Activated T-helper 2 cell treated with anti-CD3 and anti-CD28 coated beads, Interferon-gamma antibody, Interleukin-2, Interleukin-4, amounts not matched to agents 10 μg/mL and 5 μg/mL and 100 μg/mL, durations not matched to agents 14 hours and 24 hours and 36 hours (primary cell): Measurements from ENCODE around the gene TRAPPC14. TPM values are rescaled to one million over a fixed set of nuclear protein-coding genes. Genes with fewer than 3 reads are reported as not detected.

Experiments
- DNase-seq: peaks from one replicate; pipeline ENCODE4 v3.0.0; 2021; ENCODE audit warnings: low spot score
- H3K27ac Mint-ChIP-seq: one replicate; pipeline ENCODE4 v1.8.0; 2021; ENCODE audit warnings: mixed read lengths
- H3K27me3 Mint-ChIP-seq: one replicate; pipeline ENCODE4 v1.8.0; 2021; ENCODE audit warnings: low read depth, mixed read lengths
- H3K36me3 Mint-ChIP-seq: one replicate; pipeline ENCODE4 v1.8.0; 2021; ENCODE audit warnings: low read depth, mixed read lengths
- H3K4me1 Mint-ChIP-seq: one replicate; pipeline ENCODE4 v1.8.0; 2021; ENCODE audit warnings: low read depth, mixed read lengths
- H3K4me3 Mint-ChIP-seq: one replicate; pipeline ENCODE4 v1.8.0; 2021; ENCODE audit warnings: low read depth, mild to moderate bottlenecking, moderate library complexity, mixed read lengths
- H3K9me3 Mint-ChIP-seq: one replicate; pipeline ENCODE4 v1.8.0; 2021; ENCODE audit warnings: mixed read lengths
- intact Hi-C: fragments of 100-400 bp; cut with micrococcal nuclease; formaldehyde crosslinking; loops from one replicate; pipeline ENCODE4 v1.15.1; 2023
- total RNA-seq: library from RNA; stranded (reverse); gene quantifications from 2 replicates; pipeline ENCODE4 v1.2.3, GENCODE V29; 2022

The TRAPPC14 gene
- total RNA-seq, 1 donor from 2014 or later: 31.2 TPM

- no peak overlapping the region for H3K27ac Mint-ChIP-seq
Measured at GRCh38 chr7:100169147-100169850, 10.8 kb upstream of the TRAPPC14 start.

GRCh38 chr7:100167912-100168323 is 9.4 kb upstream of the TRAPPC14 start:
- Mint-ChIP-seq H3K9me3 (no peaks in the 10 kb centered on the region), H3K36me3 (no peaks in the 10 kb centered on the region), H3K27ac (no peak overlapping the region), H3K4me1 (peaks cover 64% of the 10 kb centered on the region), H3K4me3 (peak overlapping the region; percentile 75), H3K27me3 (peaks cover 6% of the 10 kb centered on the region)
- intact Hi-C loops: loop anchor here (5.0 kb wide), 1 partner anchor 39 kb away; no protein-coding TSS in a partner anchor
- no peak for DNase-seq

More at GRCh38 chr7:100169147-100169850, 10.8 kb upstream of the TRAPPC14 start:
- H3K9me3 Mint-ChIP-seq: no peaks in the 10 kb centered on the region
- H3K4me1 Mint-ChIP-seq: peaks cover 50% of the 10 kb centered on the region
- peaks cover 6% of the 10 kb centered on the region for H3K27me3 Mint-ChIP-seq
- H3K36me3 Mint-ChIP-seq: peaks cover 8% of the 10 kb centered on the region
- intact Hi-C loops: loop anchor here (5.0 kb wide), 1 partner anchor 38 kb away; no protein-coding TSS in a partner anchor
- peak overlapping the region; percentile 42 for H3K4me3 Mint-ChIP-seq
- DNase-seq: no peak

- intact Hi-C loops: loop anchor here (5.0 kb wide), 1 partner anchor 40 kb away; no protein-coding TSS in a partner anchor
- no peak for DNase-seq
- H3K4me1 Mint-ChIP-seq: peaks cover 69% of the 10 kb centered on the region
- no peak overlapping the region for H3K27ac Mint-ChIP-seq
- H3K27me3 Mint-ChIP-seq: peaks cover 6% of the 10 kb centered on the region
- no peaks in the 10 kb centered on the region for H3K36me3 Mint-ChIP-seq
- H3K9me3 Mint-ChIP-seq: no peaks in the 10 kb centered on the region
- peak overlapping the region; percentile 75 for H3K4me3 Mint-ChIP-seq
Measured at GRCh38 chr7:100166970-100167911, 8.7 kb upstream of the TRAPPC14 start.

GRCh38 chr7:100166317-100166940 is 7.9 kb upstream of the TRAPPC14 start:
- Mint-ChIP-seq H3K4me1 (peaks cover 66% of the 10 kb centered on the region), H3K36me3 (no peaks in the 10 kb centered on the region), H3K9me3 (no peaks in the 10 kb centered on the region), H3K4me3 (peak overlapping the region; percentile 72), H3K27me3 (peaks cover 4% of the 10 kb centered on the region), H3K27ac (peak overlapping the region; percentile 34)
- intact Hi-C loops: loop anchor here (5.0 kb wide), 1 partner anchor 41 kb away; no protein-coding TSS in a partner anchor
- no peak for DNase-seq

GRCh38 chr7:100163871-100164270 is 5.3 kb upstream of the TRAPPC14 start:
- DNase-seq: no peak
- peaks cover 55% of the 10 kb centered on the region for H3K4me1 Mint-ChIP-seq
- no peaks in the 10 kb centered on the region for H3K27me3 Mint-ChIP-seq
- H3K9me3 Mint-ChIP-seq: no peaks in the 10 kb centered on the region
- intact Hi-C loops: no loop called here
- H3K4me3 Mint-ChIP-seq: no peak overlapping the region
- no peaks in the 10 kb centered on the region for H3K36me3 Mint-ChIP-seq
- no peak overlapping the region for H3K27ac Mint-ChIP-seq

GRCh38 chr7:100163006-100163531 is 4.5 kb upstream of the TRAPPC14 start:
- Mint-ChIP-seq H3K4me1 (peaks cover 48% of the 10 kb centered on the region), H3K36me3 (no peaks in the 10 kb centered on the region), H3K27ac (no peak overlapping the region), H3K27me3 (no peaks in the 10 kb centered on the region), H3K9me3 (no peaks in the 10 kb centered on the region), H3K4me3 (no peak overlapping the region)
- intact Hi-C loops: no loop called here
- no peak for DNase-seq

- H3K4me3 Mint-ChIP-seq: no peak overlapping the region
- no peak overlapping the region for H3K27ac Mint-ChIP-seq
- H3K36me3 Mint-ChIP-seq: peaks cover 23% of the 10 kb centered on the region
- no peaks in the 10 kb centered on the region for H3K9me3 Mint-ChIP-seq
- intact Hi-C loops: no loop called here
- no peak for DNase-seq
- peaks cover 42% of the 10 kb centered on the region for H3K4me1 Mint-ChIP-seq
- no peaks in the 10 kb centered on the region for H3K27me3 Mint-ChIP-seq
Measured at GRCh38 chr7:100160067-100160466, 1.5 kb upstream of the TRAPPC14 start.

GRCh38 chr7:100159099-100159623 is 638 bp upstream of the TRAPPC14 start:
- Mint-ChIP-seq H3K27ac (peak overlapping the region; percentile 73), H3K4me1 (peaks cover 40% of the 10 kb centered on the region), H3K4me3 (peak overlapping the region; percentile 79), H3K36me3 (peaks cover 28% of the 10 kb centered on the region), H3K27me3 (no peaks in the 10 kb centered on the region), H3K9me3 (no peaks in the 10 kb centered on the region)
- DNase-seq: no peak
- intact Hi-C loops: no loop called here

- intact Hi-C loops: no loop called here
- Mint-ChIP-seq H3K4me3 (peak overlapping the region; percentile 77), H3K36me3 (peaks cover 33% of the 10 kb centered on the region), H3K9me3 (no peaks in the 10 kb centered on the region), H3K27ac (peak overlapping the region; percentile 55), H3K4me1 (peaks cover 29% of the 10 kb centered on the region), H3K27me3 (no peaks in the 10 kb centered on the region)
- DNase-seq: no peak
Measured at GRCh38 chr7:100157334-100158228, 942 bp downstream of the TRAPPC14 start.

- peak overlapping the region; percentile 77 for H3K4me3 Mint-ChIP-seq
- peaks cover 31% of the 10 kb centered on the region for H3K4me1 Mint-ChIP-seq
- intact Hi-C loops: no loop called here
- no peaks in the 10 kb centered on the region for H3K9me3 Mint-ChIP-seq
- DNase-seq: no peak
- H3K27me3 Mint-ChIP-seq: no peaks in the 10 kb centered on the region
- no peak overlapping the region for H3K27ac Mint-ChIP-seq
- H3K36me3 Mint-ChIP-seq: peaks cover 39% of the 10 kb centered on the region
Measured at GRCh38 chr7:100157069-100157333, 1.5 kb downstream of the TRAPPC14 start.

GRCh38 chr7:100156331-100157068 is 2.0 kb downstream of the TRAPPC14 start:
- Mint-ChIP-seq H3K4me3 (peak overlapping the region; percentile 77), H3K27me3 (no peaks in the 10 kb centered on the region), H3K9me3 (no peaks in the 10 kb centered on the region), H3K36me3 (peaks cover 44% of the 10 kb centered on the region), H3K27ac (no peak overlapping the region), H3K4me1 (peaks cover 33% of the 10 kb centered on the region)
- intact Hi-C loops: no loop called here
- no peak for DNase-seq
